Erythroblast (primary cell): ENCODE results near the gene BTF3L4.
"Not testable (repeated sequence)": the region's sequence is repeated elsewhere in the genome, so short reads cannot be mapped to it uniquely, and the experiment has no call there.

Experiments used
- GATA1 ChIP-seq: IDR thresholded peaks from 2 replicates; pipeline ENCODE4 v1.6.1; 2011; ENCODE audit warnings: low read depth, mild to moderate bottlenecking, control low read depth, low read length, moderate library complexity
- POLR2A ChIP-seq: IDR thresholded peaks from 2 replicates; pipeline ENCODE4 v1.6.1; 2011; ENCODE audit warnings: mild to moderate bottlenecking, low read length

- not testable (repeated sequence) for TF ChIP-seq POLR2A, GATA1
Observed at GRCh38 chr1:52077277-52077676, 21.2 kb downstream of the BTF3L4 start.
